ENCODE measurements around the gene GRM1. TPM values are rescaled to one million over a fixed set of nuclear protein-coding genes. Genes with fewer than 3 reads are reported as not detected.

The GRM1 gene
- total and polyA plus RNA-seq, 9 donors: 0.02 to 0.24 (median 0.10) TPM

GRCh38 chr6:146361128-146361924 lies 332.5 kb downstream of the GRM1 start:
- Histone ChIP-seq H3K27me3 (no peaks in the 10 kb centered on the region), H3K9me3 (no peaks in the 10 kb centered on the region), H3K4me3 (no peak overlapping the region), H3K36me3 (no peaks in the 10 kb centered on the region), H3K4me1 (ENCODE audit: insufficient read depth) (no peaks in the 10 kb centered on the region), H3K27ac (no peak overlapping the region)
- no peak for DNase-seq
- TF ChIP-seq POLR2A (IDR thresholded peaks at IDR 0.05) (no peak), EP300 (IDR thresholded peaks at IDR 0.05) (no peak), CTCF (IDR thresholded peaks at IDR 0.05) (no peak)
- 39 to 42% (median 41%) methylated on average over 4 of the region's 4 CpGs for WGBS, 3 donors
- intact Hi-C loops (cut with DNase I): no loop called here

GRCh38 chr6:146363838-146364607 lies 335.2 kb downstream of the GRM1 start:
- Histone ChIP-seq H3K4me3 (no peak overlapping the region), H3K27ac (no peak overlapping the region)
- WGBS, 3 donors: 63 to 76% (median 65%) methylated on average over 7 of the region's 7 CpGs

GRCh38 chr6:146364816-146365594 lies 336.1 kb downstream of the GRM1 start:
- no peak overlapping the region for H3K4me3 ChIP-seq
- H3K27ac ChIP-seq: no peak overlapping the region
- H3K27me3 ChIP-seq: no peaks in the 10 kb centered on the region
- no peak for DNase-seq
- intact Hi-C loops (cut with DNase I): no loop called here
- 68 to 83% (median 81%) methylated on average over 3 of the region's 3 CpGs for WGBS, 3 donors
- no peak for TF ChIP-seq POLR2A (IDR thresholded peaks at IDR 0.05)
- H3K36me3 ChIP-seq: no peaks in the 10 kb centered on the region
- H3K4me1 ChIP-seq (ENCODE audit: insufficient read depth): no peaks in the 10 kb centered on the region
- H3K9me3 ChIP-seq: no peaks in the 10 kb centered on the region

More at GRCh38 chr6:146363838-146364607, 335.2 kb downstream of the GRM1 start:
- TF ChIP-seq EP300 (IDR thresholded peaks at IDR 0.05) (no peak), POLR2A (IDR thresholded peaks at IDR 0.05) (no peak), CTCF (IDR thresholded peaks at IDR 0.05) (no peak)
- no peaks in the 10 kb centered on the region for H3K9me3 ChIP-seq
- H3K27me3 ChIP-seq: no peaks in the 10 kb centered on the region
- intact Hi-C loops (cut with DNase I): no loop called here
- no peak for DNase-seq
- no peaks in the 10 kb centered on the region for H3K36me3 ChIP-seq
- H3K4me1 ChIP-seq (ENCODE audit: insufficient read depth): no peaks in the 10 kb centered on the region

GRCh38 chr6:146367061-146367460 lies 338.2 kb downstream of the GRM1 start:
- Histone ChIP-seq H3K4me1 (ENCODE audit: insufficient read depth) (no peaks in the 10 kb centered on the region), H3K4me3 (no peak overlapping the region), H3K9me3 (no peaks in the 10 kb centered on the region), H3K27me3 (no peaks in the 10 kb centered on the region), H3K36me3 (no peaks in the 10 kb centered on the region), H3K27ac (no peak overlapping the region)
- WGBS, 3 donors: 39 to 57% (median 49%) methylated on average over 1 of the region's 1 CpG
- no peak for TF ChIP-seq CTCF (IDR thresholded peaks at IDR 0.05)
- no peak for TF ChIP-seq POLR2A (IDR thresholded peaks at IDR 0.05)
- TF ChIP-seq EP300 (IDR thresholded peaks at IDR 0.05): no peak
- intact Hi-C loops (cut with DNase I): no loop called here
- DNase-seq: no peak

Data from ovary (tissue), 9 donors.